MCF 10A (cell line): ENCODE measurements around the gene B3GNT7. TPM values are rescaled to one million over a fixed set of nuclear protein-coding genes. Genes with fewer than 3 reads are reported as not detected.
A peak's percentile ranks its signal among the peaks of the same experiment; 100 is the strongest.

Experiments
- Bru-seq: library from RNA; stranded (reverse); fragments of 400-500 nt; gene quantifications from one replicate; lab custom pipeline; 2021; lab: Mats Ljungman, UMichigan
- BruChase-seq, 2 experiments: library from RNA; stranded (reverse); fragments of 400-500 nt; gene quantifications; one replicate each; lab custom pipeline; 2021; lab: Mats Ljungman, UMichigan
- BruUV-seq: library from RNA; stranded (reverse); fragments of 400-500 nt; replicated peaks from 2 replicates; lab custom pipeline; 2021; lab: Mats Ljungman, UMichigan
- CTCF ChIA-PET: fragments of 300-600 bp; sonication (Branson Sonifier 250); formaldehyde crosslinking; extraction: SDS; loops from one replicate; lab custom pipeline; 2021; ENCODE audit warnings: antibody characterized with exemption, inconsistent platforms; lab: Yijun Ruan, JAX
- POLR2A ChIA-PET: fragments of 300-600, 350-650 bp; sonication (Branson Sonifier 250); formaldehyde crosslinking; extraction: SDS; loops from one replicate; lab custom pipeline; 2020; ENCODE audit warnings: antibody characterized with exemption, inconsistent platforms; lab: Yijun Ruan, JAX
- DNase-seq: peaks from one replicate; pipeline ENCODE4 v3.0.0-alpha.2; 2018; ENCODE audit not compliant: unreplicated experiment
- H3K27ac Mint-ChIP-seq: one replicate; pipeline ENCODE4 v1.8.0; 2022; ENCODE audit warnings: mild to moderate bottlenecking, low read depth, mixed read lengths; ENCODE audit not compliant: unreplicated experiment
- H3K27me3 Mint-ChIP-seq: one replicate; pipeline ENCODE4 v1.8.0; 2022; ENCODE audit warnings: mixed read lengths; ENCODE audit not compliant: insufficient read depth, unreplicated experiment
- H3K36me3 Mint-ChIP-seq: one replicate; pipeline ENCODE4 v1.8.0; 2022; ENCODE audit warnings: mild to moderate bottlenecking, moderate library complexity, mixed read lengths; ENCODE audit not compliant: insufficient read depth, unreplicated experiment
- H3K4me1 Mint-ChIP-seq: one replicate; pipeline ENCODE4 v1.8.0; 2022; ENCODE audit warnings: mixed read lengths; ENCODE audit not compliant: insufficient read depth, unreplicated experiment
- H3K4me3 Mint-ChIP-seq: one replicate; pipeline ENCODE4 v1.8.0; 2022; ENCODE audit warnings: mild to moderate bottlenecking, moderate library complexity, mixed read lengths; ENCODE audit not compliant: unreplicated experiment
- H3K9me3 Mint-ChIP-seq: one replicate; pipeline ENCODE4 v1.8.0; 2022; ENCODE audit warnings: mixed read lengths; ENCODE audit not compliant: unreplicated experiment
- CTCF ChIP-seq: fragments of 200-600 bp; IDR thresholded peaks from one replicate; pipeline ENCODE4 v1.8.0; 2022; ENCODE audit warnings: antibody characterized with exemption, mild to moderate bottlenecking; ENCODE audit not compliant: unreplicated experiment
- intact Hi-C: fragments of 100-400 bp; cut with micrococcal nuclease; formaldehyde crosslinking; loops from 2 replicates; pipeline ENCODE4 v1.14.1; 2022
- long read RNA-seq: library from polyadenylated mRNA; stranded (forward); transcript quantifications from one replicate; pipeline ENCODE4 v2.0.0, GENCODE V29; 2022
- total RNA-seq: library from RNA; stranded (reverse); gene quantifications from 2 replicates; pipeline ENCODE4 v1.2.3, GENCODE V29; 2022

The B3GNT7 gene
- total RNA-seq (not detected in 2 replicates), Bru-seq, nascent RNA (not detected), BruChase-seq, experiment 1, labeled RNA remaining after a 6-hour chase (percentile 25 among the genes with signal in this experiment), BruChase-seq, experiment 2, labeled RNA remaining after a 2-hour chase (percentile 15 among the genes with signal in this experiment)
- long read RNA-seq, result 0 reads

GRCh38 chr2:231395188-231396057 lies at the start of gene B3GNT7:
B3GNT7 (plus strand) TSS chr2:231395710; CDS start chr2:231395804, 94 bp downstream.
- TF ChIP-seq CTCF, result no peak
- intact Hi-C loops, result no loop called here
- Mint-ChIP-seq H3K27ac (no peak within 1 kb of the TSS), H3K36me3 (no peaks in the 10 kb centered on the region), H3K27me3 (no peaks in the 10 kb centered on the region), H3K9me3 (no peaks in the 10 kb centered on the region), H3K4me1 (no peaks in the 10 kb centered on the region), H3K4me3 (peak within 1 kb of the TSS; percentile 35)
- BruUV-seq, result no TSS peak
- no peak for DNase-seq
- POLR2A ChIA-PET, result no interaction called here
- CTCF ChIA-PET, result interaction anchor here (0.6 to 1.3 kb wide), 2 partner anchors 10 to 37 kb away, joined by 4 read pairs; no protein-coding TSS in a partner anchor

- ChIA-PET CTCF (interaction anchor here (0.8 to 1.3 kb wide), 3 partner anchors 15 to 59 kb away, joined by 3 to 5 read pairs (median 4); no protein-coding TSS in a partner anchor), POLR2A (interaction anchor here (0.6 to 1.8 kb wide), 3 partner anchors 9 to 119 kb away, joined by 3 to 6 read pairs (median 3); no protein-coding TSS in a partner anchor)
- no peak overlapping the region for H3K27ac Mint-ChIP-seq
- peaks cover 12% of the 10 kb centered on the region for H3K36me3 Mint-ChIP-seq
- no peaks in the 10 kb centered on the region for H3K27me3 Mint-ChIP-seq
- no peak overlapping the region for H3K4me3 Mint-ChIP-seq
- H3K4me1 Mint-ChIP-seq, result peaks cover 9% of the 10 kb centered on the region
- intact Hi-C loops, result no loop called here
- H3K9me3 Mint-ChIP-seq, result no peaks in the 10 kb centered on the region
- no peak for DNase-seq
- no TSS peak for BruUV-seq
- TF ChIP-seq CTCF, result no peak
Measured at GRCh38 chr2:231347081-231347480, 48.4 kb upstream of the B3GNT7 start.

- Mint-ChIP-seq H3K4me3 (no peak overlapping the region), H3K36me3 (peaks cover 18% of the 10 kb centered on the region), H3K27ac (no peak overlapping the region), H3K4me1 (peaks cover 9% of the 10 kb centered on the region), H3K9me3 (no peaks in the 10 kb centered on the region), H3K27me3 (no peaks in the 10 kb centered on the region)
- CTCF ChIA-PET, result interaction anchor here (0.6 to 1.3 kb wide), 3 partner anchors 56 to 432 kb away, joined by 3 to 5 read pairs (median 3); no protein-coding TSS in a partner anchor
- POLR2A ChIA-PET, result interaction anchor here (0.6 to 1.8 kb wide), 3 partner anchors 8 to 82 kb away, joined by 3 to 6 read pairs (median 3); no protein-coding TSS in a partner anchor
- intact Hi-C loops, result no loop called here
- TF ChIP-seq CTCF, result no peak
- no peak for DNase-seq
- no TSS peak for BruUV-seq
Measured at GRCh38 chr2:231347638-231348037, 47.9 kb upstream of the B3GNT7 start.

GRCh38 chr2:231348173-231348572 lies 47.3 kb upstream of the B3GNT7 start:
- ChIA-PET CTCF (interaction anchor here (0.6 to 1.1 kb wide), 2 partner anchors 55 to 320 kb away, joined by 3 read pairs; no protein-coding TSS in a partner anchor), POLR2A (interaction anchor here (0.6 kb wide), 1 partner anchor 17 kb away, joined by 4 read pairs; no protein-coding TSS in a partner anchor)
- Mint-ChIP-seq H3K4me3 (no peak overlapping the region), H3K27ac (no peak overlapping the region), H3K9me3 (no peaks in the 10 kb centered on the region), H3K36me3 (peaks cover 19% of the 10 kb centered on the region), H3K4me1 (peaks cover 9% of the 10 kb centered on the region), H3K27me3 (no peaks in the 10 kb centered on the region)
- BruUV-seq, result no TSS peak
- DNase-seq, result peak; percentile 45
- no peak for TF ChIP-seq CTCF
- intact Hi-C loops, result no loop called here
